GM12878 (cell line): ENCODE data around the gene ZFPM1. TPM values are rescaled to one million over a fixed set of nuclear protein-coding genes. Genes with fewer than 3 reads are reported as not detected.

Source experiments
- BACH1 ChIP-seq: fragments of 450-650 bp; IDR thresholded peaks from 2 replicates; pipeline ENCODE4 v1.6.1; 2017; ENCODE audit warnings: mild to moderate bottlenecking, borderline replicate concordance
- CBX3 ChIP-seq: fragments of 200-600 bp; sonication (generic); IDR thresholded peaks from 2 replicates; pipeline ENCODE4 v1.6.1; 2016; ENCODE audit warnings: low read depth, borderline replicate concordance
- GABPA ChIP-seq: IDR thresholded peaks from 2 replicates; pipeline ENCODE4 v1.6.1; 2014; ENCODE audit warnings: antibody characterized with exemption, low read depth, mild to moderate bottlenecking, inconsistent platforms
- IKZF1 ChIP-seq: fragments of 450-650 bp; conservative IDR thresholded peaks from 2 replicates; pipeline ENCODE4 v1.6.1; 2017; ENCODE audit warnings: antibody characterized with exemption, mild to moderate bottlenecking
- SMAD1 ChIP-seq: fragments of 450-650 bp; IDR thresholded peaks from 2 replicates; pipeline ENCODE4 v1.6.1; 2018; ENCODE audit warnings: mild to moderate bottlenecking, low read depth; ENCODE audit not compliant: partially characterized antibody
- SREBF2 ChIP-seq: IDR thresholded peaks from 2 replicates; pipeline ENCODE4 v1.6.1; 2012; ENCODE audit warnings: mild to moderate bottlenecking, low read length
- ZBED1 ChIP-seq: IDR thresholded peaks from 2 replicates; pipeline ENCODE4 v1.6.1; 2016; ENCODE audit warnings: borderline replicate concordance
- polyA plus RNA-seq, 11 experiments: library from polyadenylated mRNA; depleted of rRNA in 4 of 11; unstranded in 6 of 11; stranded (reverse) in 5 of 11; fragments of >200 nt; fragmentation: Nextera tagmentation in 4 of 11; fragmentation: Illumina TruSeq in 1 of 11; extraction: Ambion mirVana in 4 of 11; extraction: Trizol in 1 of 11; gene quantifications; 1 replicate in 1 of 11; 2 replicates in 10 of 11; pipeline versions ENCODE4 v1.2.1 to v1.2.3, GENCODE V29; 2011 to 2016; ENCODE audit warnings: inconsistent platforms in 2 of 11, missing spikeins in 2 of 11, low read depth in 1 of 11
- total RNA-seq, 4 experiments: library from RNA; depleted of rRNA in 3 of 4; stranded (reverse); fragments of >200 nt in 3 of 4; fragmentation: Illumina TruSeq in 1 of 4; extraction: Trizol in 1 of 4; gene quantifications; 2 replicates each; pipeline versions ENCODE4 v1.2.1 to v1.2.3, GENCODE V29; 2013 to 2021
- TF ChIP-seq, protein P1 (sequence below): fragments of 450-650 bp; IDR thresholded peaks from 2 replicates; pipeline ENCODE4 v1.6.1; 2017; ENCODE audit warnings: borderline replicate concordance
- TF ChIP-seq, protein P2 (sequence below): fragments of 450-650 bp; formaldehyde crosslinking; IDR thresholded peaks from 2 replicates; pipeline ENCODE4 v1.4.0; 2020; ENCODE audit warnings: mild to moderate bottlenecking, moderate library complexity
- TF ChIP-seq, protein P3 (sequence below): fragments of 450-650 bp; IDR thresholded peaks from 2 replicates; pipeline ENCODE4 v1.6.1; 2016; ENCODE audit warnings: mild to moderate bottlenecking
- TF ChIP-seq, protein P4 (sequence below): fragments of 450-650 bp; IDR thresholded peaks from 2 replicates; pipeline ENCODE4 v1.6.1; 2017; ENCODE audit warnings: antibody characterized with exemption, mild to moderate bottlenecking, moderate library complexity
- TF ChIP-seq, protein P5 (sequence below), 3 experiments: IDR thresholded peaks in 2 of 3; conservative IDR thresholded peaks in 1 of 3; 2 replicates each; pipeline ENCODE4 v1.5.1; 2011; ENCODE audit warnings: low read depth in 3 of 3, low read length in 3 of 3, mild to moderate bottlenecking in 3 of 3, control low read depth in 2 of 3, moderate library complexity in 2 of 3, inconsistent platforms in 1 of 3, mixed read lengths in 1 of 3; ENCODE audit not compliant: control insufficient read depth in 2 of 3, insufficient read depth in 1 of 3; ENCODE audit errors: extremely low read depth in 1 of 3
- TF ChIP-seq, protein P6 (sequence below): fragments of 450-650 bp; IDR thresholded peaks from 2 replicates; pipeline ENCODE4 v1.6.1; 2017; ENCODE audit warnings: mild to moderate bottlenecking, moderate library complexity

Gene ZFPM1
- total and polyA plus RNA-seq, 10 of the 15 experiments (the other 5 are each of a cell fraction or from before 2014, with no cell fraction given) = 0.02 to 5.1 (median 0.30) TPM

DNA sequence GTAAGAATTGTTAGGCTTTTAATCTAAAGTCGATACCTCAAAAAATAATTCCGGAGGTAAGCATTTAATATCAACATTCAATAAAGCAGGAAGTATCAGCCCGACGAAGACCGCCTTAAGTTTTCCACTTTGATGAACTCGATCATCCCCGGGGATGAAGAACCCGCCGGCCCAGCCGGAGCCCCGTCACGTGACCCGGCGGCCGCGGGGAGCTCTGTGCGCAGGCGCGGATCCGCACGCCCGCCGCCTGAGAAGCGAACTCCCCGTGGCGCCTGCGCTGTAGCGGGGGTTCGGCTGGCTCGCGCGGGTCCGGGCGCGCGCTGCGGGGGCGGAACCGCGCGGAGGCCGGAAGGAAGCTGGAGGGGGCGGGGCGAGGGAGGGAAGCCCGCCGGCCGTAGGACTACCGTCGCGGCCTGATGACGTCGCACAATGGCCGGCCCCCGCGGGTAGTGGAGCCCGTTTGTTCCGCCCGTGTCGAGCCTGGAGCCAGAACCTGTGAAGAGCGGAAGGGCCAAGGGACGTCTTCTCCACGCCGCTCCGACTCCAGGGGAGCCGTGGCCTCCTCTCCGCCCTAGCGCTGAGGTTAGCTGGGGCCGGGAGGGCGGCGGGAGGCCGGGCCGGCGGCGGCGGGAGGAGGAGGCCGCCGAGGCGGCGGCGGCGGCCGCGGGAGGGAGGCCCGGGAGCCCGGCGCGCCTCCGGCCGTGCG is 117.1 kb downstream of the ZFPM1 start, which contains the start of gene ZC3H18 (continued):
- TF ChIP-seq, protein P1, sequence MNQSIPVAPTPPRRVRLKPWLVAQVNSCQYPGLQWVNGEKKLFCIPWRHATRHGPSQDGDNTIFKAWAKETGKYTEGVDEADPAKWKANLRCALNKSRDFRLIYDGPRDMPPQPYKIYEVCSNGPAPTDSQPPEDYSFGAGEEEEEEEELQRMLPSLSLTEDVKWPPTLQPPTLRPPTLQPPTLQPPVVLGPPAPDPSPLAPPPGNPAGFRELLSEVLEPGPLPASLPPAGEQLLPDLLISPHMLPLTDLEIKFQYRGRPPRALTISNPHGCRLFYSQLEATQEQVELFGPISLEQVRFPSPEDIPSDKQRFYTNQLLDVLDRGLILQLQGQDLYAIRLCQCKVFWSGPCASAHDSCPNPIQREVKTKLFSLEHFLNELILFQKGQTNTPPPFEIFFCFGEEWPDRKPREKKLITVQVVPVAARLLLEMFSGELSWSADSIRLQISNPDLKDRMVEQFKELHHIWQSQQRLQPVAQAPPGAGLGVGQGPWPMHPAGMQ = no peak
- TF ChIP-seq SREBF2 (no peak), GABPA (peak; percentile 81), BACH1 (peak; percentile 37), SMAD1 (no peak), CBX3 (no peak), ZBED1 (no peak), IKZF1 (peak; percentile 94)
- TF ChIP-seq, protein P2, sequence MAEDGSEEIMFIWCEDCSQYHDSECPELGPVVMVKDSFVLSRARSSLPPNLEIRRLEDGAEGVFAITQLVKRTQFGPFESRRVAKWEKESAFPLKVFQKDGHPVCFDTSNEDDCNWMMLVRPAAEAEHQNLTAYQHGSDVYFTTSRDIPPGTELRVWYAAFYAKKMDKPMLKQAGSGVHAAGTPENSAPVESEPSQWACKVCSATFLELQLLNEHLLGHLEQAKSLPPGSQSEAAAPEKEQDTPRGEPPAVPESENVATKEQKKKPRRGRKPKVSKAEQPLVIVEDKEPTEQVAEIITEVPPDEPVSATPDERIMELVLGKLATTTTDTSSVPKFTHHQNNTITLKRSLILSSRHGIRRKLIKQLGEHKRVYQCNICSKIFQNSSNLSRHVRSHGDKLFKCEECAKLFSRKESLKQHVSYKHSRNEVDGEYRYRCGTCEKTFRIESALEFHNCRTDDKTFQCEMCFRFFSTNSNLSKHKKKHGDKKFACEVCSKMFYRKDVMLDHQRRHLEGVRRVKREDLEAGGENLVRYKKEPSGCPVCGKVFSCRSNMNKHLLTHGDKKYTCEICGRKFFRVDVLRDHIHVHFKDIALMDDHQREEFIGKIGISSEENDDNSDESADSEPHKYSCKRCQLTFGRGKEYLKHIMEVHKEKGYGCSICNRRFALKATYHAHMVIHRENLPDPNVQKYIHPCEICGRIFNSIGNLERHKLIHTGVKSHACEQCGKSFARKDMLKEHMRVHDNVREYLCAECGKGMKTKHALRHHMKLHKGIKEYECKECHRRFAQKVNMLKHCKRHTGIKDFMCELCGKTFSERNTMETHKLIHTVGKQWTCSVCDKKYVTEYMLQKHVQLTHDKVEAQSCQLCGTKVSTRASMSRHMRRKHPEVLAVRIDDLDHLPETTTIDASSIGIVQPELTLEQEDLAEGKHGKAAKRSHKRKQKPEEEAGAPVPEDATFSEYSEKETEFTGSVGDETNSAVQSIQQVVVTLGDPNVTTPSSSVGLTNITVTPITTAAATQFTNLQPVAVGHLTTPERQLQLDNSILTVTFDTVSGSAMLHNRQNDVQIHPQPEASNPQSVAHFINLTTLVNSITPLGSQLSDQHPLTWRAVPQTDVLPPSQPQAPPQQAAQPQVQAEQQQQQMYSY (CRISPR knock-in tag) = peak; percentile 94
- TF ChIP-seq, protein P3, sequence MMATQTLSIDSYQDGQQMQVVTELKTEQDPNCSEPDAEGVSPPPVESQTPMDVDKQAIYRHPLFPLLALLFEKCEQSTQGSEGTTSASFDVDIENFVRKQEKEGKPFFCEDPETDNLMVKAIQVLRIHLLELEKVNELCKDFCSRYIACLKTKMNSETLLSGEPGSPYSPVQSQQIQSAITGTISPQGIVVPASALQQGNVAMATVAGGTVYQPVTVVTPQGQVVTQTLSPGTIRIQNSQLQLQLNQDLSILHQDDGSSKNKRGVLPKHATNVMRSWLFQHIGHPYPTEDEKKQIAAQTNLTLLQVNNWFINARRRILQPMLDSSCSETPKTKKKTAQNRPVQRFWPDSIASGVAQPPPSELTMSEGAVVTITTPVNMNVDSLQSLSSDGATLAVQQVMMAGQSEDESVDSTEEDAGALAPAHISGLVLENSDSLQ = no peak
- TF ChIP-seq, protein P4, sequence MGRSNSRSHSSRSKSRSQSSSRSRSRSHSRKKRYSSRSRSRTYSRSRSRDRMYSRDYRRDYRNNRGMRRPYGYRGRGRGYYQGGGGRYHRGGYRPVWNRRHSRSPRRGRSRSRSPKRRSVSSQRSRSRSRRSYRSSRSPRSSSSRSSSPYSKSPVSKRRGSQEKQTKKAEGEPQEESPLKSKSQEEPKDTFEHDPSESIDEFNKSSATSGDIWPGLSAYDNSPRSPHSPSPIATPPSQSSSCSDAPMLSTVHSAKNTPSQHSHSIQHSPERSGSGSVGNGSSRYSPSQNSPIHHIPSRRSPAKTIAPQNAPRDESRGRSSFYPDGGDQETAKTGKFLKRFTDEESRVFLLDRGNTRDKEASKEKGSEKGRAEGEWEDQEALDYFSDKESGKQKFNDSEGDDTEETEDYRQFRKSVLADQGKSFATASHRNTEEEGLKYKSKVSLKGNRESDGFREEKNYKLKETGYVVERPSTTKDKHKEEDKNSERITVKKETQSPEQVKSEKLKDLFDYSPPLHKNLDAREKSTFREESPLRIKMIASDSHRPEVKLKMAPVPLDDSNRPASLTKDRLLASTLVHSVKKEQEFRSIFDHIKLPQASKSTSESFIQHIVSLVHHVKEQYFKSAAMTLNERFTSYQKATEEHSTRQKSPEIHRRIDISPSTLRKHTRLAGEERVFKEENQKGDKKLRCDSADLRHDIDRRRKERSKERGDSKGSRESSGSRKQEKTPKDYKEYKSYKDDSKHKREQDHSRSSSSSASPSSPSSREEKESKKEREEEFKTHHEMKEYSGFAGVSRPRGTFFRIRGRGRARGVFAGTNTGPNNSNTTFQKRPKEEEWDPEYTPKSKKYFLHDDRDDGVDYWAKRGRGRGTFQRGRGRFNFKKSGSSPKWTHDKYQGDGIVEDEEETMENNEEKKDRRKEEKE = 0 out of 2 replicates have a peak, but pooled peaks have one; percentile 52
- TF ChIP-seq, protein P5, sequence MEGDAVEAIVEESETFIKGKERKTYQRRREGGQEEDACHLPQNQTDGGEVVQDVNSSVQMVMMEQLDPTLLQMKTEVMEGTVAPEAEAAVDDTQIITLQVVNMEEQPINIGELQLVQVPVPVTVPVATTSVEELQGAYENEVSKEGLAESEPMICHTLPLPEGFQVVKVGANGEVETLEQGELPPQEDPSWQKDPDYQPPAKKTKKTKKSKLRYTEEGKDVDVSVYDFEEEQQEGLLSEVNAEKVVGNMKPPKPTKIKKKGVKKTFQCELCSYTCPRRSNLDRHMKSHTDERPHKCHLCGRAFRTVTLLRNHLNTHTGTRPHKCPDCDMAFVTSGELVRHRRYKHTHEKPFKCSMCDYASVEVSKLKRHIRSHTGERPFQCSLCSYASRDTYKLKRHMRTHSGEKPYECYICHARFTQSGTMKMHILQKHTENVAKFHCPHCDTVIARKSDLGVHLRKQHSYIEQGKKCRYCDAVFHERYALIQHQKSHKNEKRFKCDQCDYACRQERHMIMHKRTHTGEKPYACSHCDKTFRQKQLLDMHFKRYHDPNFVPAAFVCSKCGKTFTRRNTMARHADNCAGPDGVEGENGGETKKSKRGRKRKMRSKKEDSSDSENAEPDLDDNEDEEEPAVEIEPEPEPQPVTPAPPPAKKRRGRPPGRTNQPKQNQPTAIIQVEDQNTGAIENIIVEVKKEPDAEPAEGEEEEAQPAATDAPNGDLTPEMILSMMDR (IDR thresholded peaks at IDR 0.05 in 2 of 3, conservative IDR thresholded peaks at IDR 0.05 in 1 of 3; ENCODE audit: control insufficient read depth in 2 of 3, extremely low read depth in 1 of 3, insufficient read depth in 1 of 3, low read depth in 3 of 3, low read length in 3 of 3) = no peak
- TF ChIP-seq, protein P6, sequence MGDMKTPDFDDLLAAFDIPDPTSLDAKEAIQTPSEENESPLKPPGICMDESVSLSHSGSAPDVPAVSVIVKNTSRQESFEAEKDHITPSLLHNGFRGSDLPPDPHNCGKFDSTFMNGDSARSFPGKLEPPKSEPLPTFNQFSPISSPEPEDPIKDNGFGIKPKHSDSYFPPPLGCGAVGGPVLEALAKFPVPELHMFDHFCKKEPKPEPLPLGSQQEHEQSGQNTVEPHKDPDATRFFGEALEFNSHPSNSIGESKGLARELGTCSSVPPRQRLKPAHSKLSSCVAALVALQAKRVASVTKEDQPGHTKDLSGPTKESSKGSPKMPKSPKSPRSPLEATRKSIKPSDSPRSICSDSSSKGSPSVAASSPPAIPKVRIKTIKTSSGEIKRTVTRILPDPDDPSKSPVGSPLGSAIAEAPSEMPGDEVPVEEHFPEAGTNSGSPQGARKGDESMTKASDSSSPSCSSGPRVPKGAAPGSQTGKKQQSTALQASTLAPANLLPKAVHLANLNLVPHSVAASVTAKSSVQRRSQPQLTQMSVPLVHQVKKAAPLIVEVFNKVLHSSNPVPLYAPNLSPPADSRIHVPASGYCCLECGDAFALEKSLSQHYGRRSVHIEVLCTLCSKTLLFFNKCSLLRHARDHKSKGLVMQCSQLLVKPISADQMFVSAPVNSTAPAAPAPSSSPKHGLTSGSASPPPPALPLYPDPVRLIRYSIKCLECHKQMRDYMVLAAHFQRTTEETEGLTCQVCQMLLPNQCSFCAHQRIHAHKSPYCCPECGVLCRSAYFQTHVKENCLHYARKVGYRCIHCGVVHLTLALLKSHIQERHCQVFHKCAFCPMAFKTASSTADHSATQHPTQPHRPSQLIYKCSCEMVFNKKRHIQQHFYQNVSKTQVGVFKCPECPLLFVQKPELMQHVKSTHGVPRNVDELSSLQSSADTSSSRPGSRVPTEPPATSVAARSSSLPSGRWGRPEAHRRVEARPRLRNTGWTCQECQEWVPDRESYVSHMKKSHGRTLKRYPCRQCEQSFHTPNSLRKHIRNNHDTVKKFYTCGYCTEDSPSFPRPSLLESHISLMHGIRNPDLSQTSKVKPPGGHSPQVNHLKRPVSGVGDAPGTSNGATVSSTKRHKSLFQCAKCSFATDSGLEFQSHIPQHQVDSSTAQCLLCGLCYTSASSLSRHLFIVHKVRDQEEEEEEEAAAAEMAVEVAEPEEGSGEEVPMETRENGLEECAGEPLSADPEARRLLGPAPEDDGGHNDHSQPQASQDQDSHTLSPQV = no peak
